Testis (tissue), 2 donors: ENCODE measurements around the gene PTPRN2.

Experiments used
- POLR2A ChIP-seq: fragments of 450-650 bp; IDR thresholded peaks from one replicate; pipeline ENCODE4 v1.6.1; 2017; ENCODE audit warnings: antibody characterized with exemption, mild to moderate bottlenecking, moderate library complexity
- TF ChIP-seq, protein P1 (sequence below), 3 experiments: fragments of 450-650 bp in 2 of 3; fragments of 200-600 bp in 1 of 3; sonication (generic) in 1 of 3; IDR thresholded peaks; one replicate each; pipeline ENCODE4 v1.5.1; 2016 to 2019; ENCODE audit warnings: antibody characterized with exemption in 3 of 3, mild to moderate bottlenecking in 2 of 3, moderate library complexity in 1 of 3

DNA sequence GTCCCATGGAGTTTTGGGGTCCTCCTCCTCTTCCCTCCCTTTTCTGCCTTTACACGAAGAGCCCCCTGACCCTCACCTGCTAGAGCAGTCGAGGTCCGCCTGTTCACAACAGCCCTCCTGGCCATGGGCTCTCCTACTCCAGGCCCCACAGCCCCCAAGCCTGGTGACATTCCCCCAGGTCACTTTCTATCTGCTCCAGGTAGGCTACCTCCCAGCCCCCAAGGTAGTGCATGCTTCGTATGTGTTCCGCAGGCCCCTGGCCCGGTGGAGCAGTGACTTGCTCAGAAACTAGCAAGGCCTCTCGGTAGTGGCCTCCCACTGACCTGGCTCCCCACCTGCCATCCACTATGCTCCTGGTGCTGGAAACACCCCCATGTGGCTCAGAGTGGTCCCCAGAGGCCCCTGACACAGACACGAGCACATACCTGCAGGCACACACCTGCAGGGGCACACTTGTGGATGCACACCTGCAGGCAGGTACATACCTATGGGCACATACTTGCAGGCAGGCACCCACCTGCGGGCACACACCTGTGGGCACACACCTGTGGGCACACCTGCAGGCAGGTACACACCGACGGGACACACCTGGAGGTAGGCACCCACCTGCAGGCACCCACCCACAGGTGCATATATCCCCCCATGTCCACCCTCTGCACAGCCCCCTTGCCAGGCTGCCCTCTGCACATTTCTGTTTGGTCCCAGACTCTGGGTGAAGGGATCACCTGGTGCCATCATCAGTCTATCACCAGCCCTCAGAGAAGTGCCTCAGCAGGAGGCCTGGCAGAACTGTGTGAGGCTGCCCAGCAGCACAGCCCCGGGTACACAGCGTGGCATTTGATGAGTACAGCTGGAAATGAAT is 322.5 kb downstream of the PTPRN2 start:
- TF ChIP-seq POLR2A = no peak
- TF ChIP-seq, protein P1, sequence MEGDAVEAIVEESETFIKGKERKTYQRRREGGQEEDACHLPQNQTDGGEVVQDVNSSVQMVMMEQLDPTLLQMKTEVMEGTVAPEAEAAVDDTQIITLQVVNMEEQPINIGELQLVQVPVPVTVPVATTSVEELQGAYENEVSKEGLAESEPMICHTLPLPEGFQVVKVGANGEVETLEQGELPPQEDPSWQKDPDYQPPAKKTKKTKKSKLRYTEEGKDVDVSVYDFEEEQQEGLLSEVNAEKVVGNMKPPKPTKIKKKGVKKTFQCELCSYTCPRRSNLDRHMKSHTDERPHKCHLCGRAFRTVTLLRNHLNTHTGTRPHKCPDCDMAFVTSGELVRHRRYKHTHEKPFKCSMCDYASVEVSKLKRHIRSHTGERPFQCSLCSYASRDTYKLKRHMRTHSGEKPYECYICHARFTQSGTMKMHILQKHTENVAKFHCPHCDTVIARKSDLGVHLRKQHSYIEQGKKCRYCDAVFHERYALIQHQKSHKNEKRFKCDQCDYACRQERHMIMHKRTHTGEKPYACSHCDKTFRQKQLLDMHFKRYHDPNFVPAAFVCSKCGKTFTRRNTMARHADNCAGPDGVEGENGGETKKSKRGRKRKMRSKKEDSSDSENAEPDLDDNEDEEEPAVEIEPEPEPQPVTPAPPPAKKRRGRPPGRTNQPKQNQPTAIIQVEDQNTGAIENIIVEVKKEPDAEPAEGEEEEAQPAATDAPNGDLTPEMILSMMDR (IDR thresholded peaks at IDR 0.05) = no peak
